Effector CD4-positive, alpha-beta T cell (primary cell): ENCODE measurements around the gene BEAN1.

Experiments
- DNase-seq: peaks from one replicate; pipeline ENCODE4 v3.0.0-alpha.2; 2020

BEAN1 gene

DNA sequence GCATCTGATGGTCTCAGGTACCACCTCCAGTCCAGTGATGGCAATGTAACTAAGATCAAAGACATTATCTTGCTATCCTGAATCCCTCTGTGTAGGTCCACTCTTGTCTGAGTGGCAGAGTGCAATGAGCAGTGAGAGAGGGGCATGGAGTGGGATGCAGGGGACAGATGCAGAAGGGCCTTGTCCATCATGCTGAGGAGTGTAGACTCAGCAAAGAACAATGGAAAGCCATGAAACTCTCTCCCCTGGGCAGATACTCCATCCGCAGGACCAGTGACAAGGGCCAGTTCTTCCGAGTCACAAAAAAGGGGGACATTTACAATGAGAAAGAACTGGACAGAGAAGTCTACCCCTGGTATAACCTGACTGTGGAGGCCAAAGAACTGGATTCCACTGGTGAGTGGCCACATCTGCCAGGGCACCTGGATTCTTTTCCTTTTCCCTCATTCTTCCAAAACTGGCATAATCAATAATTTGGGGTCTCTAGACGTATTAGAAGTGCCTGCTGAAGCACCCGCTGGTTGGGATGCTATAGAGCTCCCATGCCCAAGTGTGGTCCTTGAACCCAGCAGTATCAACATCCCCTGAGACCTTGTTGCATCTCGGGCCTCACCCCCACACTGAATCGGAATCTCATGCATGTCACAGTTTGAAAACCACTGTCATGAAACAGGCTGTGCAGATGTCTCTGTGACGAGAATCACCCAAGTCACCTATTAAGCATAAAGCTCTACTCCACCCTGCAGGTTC is 31.1 kb upstream of the BEAN1 start:
- no peak for DNase-seq

DNA sequence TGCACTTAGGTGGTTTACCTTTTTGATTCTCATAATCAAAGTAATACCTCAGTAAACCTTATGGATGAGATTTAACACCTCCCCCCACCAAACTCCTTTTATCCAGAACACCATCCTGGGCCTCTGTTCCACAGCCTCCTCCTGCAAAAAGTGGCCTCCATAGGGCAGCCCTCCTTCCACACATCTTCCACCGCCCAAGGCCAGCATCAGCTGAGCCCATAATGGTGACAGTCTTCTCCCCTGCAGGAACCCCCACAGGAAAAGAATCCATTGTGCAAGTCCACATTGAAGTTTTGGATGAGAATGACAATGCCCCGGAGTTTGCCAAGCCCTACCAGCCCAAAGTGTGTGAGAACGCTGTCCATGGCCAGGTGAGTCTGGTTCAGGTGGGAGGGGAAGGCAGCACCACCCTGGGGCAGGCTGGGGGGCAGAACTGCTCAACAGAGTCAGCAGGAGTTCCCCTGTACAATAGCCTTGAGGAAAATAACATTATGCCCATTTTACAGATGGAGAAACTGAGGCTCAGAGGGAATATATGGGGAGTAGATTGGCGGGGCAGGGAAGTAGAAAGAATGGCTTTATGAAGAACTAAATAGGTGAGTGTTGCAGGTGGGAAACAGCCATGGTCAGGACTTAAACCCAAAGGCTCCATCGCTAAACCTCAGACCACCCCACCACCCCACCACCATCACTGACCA is 29.2 kb upstream of the BEAN1 start:
- no peak for DNase-seq

DNA sequence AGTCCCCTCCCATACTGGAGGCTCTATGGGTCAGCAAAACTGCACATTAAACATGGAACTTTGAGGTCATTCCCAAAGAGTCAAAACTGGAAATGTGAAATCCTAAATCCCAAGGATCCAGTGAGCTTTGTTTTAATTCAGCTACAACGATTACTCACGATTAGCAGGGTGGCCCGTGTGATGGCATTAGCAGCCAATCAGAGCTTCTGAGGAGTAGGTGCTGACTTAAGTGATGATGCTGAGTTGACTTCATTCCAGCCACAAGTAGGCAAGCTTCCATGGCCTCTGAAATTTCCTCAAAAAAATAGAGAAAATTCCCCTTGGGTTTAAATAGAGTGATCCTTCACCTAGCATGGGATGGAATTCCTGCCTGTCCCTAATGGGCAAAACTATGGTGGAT is 28.1 kb upstream of the BEAN1 start:
- no peak for DNase-seq

DNA sequence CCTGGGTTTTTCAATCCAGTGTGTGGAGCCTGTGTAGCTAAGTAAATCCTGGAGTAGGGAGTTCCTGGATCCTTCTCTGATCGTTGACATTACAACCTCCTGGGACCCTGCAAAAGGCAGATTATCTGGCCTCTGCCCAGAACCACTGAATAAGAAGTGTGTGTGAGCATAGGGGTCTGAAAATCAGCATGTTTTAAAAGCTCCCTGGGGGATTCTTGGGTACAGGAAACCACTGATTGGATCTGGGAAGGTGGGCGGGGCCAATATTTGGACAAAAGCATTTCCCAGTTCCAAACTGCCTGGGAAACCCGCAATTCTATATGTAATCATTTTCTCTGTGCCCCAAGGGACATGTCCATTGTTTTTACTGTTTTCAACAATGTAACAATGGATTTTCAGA is 27.2 kb upstream of the BEAN1 start:
- no peak for DNase-seq

DNA sequence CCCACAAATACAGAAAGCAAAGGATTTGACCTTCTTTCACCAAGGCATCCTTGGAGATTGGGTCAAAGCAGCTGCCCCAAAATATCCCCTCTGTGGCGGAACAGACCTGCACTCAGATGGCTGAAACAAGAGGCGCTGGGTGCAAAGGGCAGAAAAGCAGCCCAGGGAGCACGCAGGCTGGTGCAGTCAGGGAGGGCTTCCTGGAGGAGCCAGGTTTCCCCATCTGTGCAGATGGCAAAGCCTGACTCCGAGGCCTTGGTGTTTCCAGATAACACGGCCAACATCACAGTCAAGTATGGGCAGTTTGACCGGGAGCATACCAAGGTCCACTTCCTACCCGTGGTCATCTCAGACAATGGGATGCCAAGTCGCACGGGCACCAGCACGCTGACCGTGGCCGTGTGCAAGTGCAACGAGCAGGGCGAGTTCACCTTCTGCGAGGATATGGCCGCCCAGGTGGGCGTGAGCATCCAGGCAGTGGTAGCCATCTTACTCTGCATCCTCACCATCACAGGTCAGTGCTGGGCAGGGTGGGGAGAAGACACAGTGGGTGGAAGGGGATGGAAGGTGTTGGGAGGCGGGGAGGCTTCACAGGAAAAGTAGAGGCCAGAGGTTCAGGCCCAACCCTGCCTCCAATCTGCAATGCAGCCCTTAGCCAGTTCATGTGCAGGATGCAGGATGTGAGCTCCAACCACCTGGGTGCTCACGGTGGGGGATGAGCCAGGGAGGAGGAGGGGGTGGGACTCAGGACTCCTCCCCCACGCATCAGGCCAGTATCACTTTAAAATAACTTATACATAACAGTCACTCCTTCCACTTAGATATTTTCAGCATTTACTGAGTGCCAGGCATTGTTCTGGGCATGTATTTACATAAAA is 26.4 kb upstream of the BEAN1 start:
- no peak for DNase-seq

DNA sequence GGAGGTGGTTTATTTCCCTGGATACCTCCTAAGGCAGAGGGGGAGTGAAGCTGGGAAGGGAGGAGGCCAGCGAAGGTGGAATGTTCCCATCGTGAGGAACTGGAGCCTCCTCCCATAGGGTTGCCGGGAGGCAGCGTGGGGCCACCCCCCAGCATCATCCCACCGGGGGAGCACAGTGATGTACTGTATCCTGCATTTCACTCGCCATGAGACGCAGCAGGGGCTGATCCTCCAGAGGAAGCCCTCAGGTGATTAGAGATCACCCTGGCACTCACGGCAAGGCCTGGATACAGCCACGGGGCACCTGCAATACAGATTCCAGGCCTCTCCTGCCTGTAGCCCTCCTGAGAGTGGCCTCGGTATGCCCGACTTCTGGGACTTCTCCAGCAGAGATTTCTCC is 25.5 kb upstream of the BEAN1 start:
- DNase-seq = no peak

DNA sequence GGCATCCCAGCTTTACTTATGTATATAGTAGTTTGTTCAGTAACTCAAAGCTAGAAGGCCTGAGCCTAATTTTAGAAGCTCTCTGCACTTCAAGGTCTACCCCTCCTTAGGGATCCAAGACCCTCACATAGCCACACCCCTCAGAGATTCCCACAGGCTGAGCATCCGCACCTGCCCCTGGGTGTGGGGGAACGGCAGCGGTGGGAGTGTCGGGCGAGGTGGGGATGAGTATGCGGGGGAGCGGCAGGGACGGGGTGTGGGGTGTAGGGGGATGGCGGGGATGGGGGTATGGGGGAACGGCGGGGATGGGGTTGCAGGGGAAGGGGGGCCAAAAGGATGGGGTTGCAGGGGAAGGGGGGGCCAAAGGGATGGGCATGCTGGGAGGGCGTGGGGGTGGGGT is 24.9 kb upstream of the BEAN1 start:
- DNase-seq = no peak

DNA sequence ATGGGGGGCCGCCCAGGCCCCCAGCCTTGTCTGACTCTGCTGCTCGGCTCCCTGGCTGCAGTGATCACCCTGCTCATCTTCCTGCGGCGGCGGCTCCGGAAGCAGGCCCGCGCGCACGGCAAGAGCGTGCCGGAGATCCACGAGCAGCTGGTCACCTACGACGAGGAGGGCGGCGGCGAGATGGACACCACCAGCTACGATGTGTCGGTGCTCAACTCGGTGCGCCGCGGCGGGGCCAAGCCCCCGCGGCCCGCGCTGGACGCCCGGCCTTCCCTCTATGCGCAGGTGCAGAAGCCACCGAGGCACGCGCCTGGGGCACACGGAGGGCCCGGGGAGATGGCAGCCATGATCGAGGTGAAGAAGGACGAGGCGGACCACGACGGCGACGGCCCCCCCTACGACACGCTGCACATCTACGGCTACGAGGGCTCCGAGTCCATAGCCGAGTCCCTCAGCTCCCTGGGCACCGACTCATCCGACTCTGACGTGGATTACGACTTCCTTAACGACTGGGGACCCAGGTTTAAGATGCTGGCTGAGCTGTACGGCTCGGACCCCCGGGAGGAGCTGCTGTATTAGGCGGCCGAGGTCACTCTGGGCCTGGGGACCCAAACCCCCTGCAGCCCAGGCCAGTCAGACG is 24.4 kb upstream of the BEAN1 start:
- no peak for DNase-seq

DNA sequence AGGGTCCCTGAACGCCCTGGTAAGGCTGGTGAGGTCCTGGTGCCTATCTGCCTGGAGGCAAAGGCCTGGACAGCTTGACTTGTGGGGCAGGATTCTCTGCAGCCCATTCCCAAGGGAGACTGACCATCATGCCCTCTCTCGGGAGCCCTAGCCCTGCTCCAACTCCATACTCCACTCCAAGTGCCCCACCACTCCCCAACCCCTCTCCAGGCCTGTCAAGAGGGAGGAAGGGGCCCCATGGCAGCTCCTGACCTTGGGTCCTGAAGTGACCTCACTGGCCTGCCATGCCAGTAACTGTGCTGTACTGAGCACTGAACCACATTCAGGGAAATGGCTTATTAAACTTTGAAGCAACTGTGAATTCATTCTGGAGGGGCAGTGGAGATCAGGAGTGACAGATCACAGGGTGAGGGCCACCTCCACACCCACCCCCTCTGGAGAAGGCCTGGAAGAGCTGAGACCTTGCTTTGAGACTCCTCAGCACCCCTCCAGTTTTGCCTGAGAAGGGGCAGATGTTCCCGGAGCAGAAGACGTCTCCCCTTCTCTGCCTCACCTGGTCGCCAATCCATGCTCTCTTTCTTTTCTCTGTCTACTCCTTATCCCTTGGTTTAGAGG is 23.5 kb upstream of the BEAN1 start:
- DNase-seq = no peak

DNA sequence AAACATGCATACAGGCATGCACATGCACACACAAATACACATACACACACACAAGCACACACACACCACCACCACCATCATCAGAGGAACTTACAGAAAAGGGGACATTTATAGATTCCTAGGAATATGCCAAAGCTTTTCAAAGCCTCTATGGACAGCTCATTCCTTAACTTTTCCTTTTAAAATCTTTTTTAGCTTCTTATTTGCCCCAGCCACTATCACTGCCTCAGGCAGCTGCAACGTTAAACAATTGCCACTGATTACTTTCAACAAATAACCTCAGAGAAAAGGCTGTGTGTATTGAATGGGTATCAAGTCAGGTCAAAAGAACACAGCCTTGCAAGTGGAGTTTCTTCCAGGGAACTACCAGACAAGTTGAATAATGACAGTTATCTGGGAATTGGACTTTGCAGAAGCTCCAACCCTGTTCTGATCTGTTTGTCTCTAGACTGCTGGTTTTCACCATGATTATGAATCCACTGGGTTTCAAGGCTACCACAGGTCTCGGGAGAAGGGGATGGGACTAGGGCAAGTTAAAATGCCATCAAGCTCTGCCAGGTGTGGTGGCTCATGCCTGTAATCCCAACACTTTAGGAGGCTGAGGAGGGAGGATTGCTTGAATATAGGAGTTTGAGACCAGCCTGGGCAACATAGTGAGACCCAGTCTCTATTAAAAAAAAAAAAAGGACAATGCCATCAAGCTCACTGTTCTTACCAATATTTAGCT is 21.9 kb upstream of the BEAN1 start:
- no peak for DNase-seq

DNA sequence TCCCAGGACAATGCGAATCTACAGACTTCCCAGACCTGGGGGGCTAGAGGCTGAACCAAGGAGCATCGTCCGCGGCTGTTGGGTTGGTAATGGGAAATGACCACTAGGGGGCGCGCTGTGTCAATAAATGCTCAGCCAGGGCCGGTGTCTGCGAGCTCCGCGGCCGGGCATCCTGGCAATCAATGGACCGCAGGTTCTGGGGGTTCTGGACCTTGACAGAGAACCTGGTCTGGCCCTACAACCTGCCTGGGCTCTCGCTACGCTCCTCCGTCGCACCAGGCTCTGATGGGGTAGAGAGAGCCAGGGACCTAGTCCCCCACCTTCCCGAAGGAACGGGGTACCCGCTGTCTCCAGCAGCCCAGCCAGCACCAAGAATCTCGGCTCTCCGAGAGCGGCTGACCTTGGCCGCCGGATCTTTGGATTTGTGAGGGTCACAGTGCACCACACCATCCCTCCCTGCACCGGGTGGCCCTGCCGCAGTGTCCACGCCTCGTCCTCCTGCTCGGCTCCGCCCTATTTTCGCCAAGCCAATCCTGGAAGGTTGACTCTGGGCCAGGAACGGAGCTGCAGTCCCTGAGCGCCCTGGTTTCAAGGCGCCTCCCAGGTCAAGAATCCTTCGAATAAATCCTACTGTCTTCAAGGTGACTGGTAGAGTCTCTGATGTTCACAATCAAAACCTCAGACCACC is 20.4 kb upstream of the BEAN1 start:
- DNase-seq = peak; percentile 90

DNA sequence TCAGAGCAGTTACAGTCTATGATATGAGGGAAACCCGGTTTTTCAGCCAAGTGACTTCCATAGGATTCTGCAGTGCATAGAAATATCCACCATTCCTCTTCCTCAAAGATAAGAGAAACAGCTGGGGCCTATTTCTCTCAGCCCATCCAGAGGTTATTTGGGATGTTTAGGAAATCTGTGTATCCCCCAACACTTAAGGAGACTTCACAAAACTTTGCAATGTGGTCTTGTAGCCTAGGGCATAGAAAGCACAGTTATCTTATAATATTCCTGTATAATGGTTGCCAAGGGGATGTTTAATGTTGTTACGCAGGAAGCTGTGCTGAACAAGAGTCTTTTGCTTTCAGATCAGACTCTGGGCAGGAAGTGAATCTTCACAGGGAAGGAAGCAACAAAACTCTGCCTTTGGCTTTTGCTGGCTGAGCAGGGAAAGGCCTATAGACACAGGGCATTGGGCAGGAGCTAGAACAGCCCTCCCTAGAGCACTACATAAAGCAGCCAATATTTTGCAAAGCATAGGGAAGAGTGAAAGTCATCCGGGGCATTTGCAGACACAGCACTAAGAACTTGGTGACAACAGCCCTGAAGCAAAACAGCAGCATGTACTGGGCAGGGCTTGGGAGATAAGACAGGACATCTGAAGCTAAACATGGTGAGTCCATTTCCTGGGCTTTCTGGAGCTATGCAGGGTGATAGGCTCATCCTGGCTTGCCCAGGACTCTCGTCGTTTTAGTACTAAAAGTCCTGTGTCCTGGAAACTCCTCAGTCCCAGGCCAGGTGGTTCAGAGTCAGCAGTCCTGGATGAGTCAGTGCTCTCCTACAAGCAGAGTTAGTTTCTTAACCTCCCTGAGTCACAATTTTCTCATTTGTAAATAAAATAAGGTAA is 18.7 kb upstream of the BEAN1 start:
- DNase-seq = no peak

DNA sequence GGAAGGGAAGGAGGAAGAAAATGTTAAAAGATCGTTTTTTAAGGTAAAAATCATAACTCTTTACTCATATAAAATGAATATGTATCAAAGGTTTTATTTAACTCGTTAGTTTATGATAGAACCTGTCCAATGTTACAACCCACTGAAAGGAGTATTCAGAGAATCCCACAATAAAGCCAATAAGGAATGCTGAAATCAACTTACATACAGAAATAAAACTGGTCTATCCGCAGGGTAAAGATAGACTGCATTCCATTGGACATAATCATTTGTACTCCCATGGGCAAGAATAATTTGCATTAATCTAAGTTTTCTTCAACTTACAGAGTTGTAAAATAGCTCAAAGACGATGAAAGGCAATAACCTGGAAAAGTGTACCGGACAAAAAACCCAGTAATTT is 17.9 kb upstream of the BEAN1 start:
- no peak for DNase-seq

DNA sequence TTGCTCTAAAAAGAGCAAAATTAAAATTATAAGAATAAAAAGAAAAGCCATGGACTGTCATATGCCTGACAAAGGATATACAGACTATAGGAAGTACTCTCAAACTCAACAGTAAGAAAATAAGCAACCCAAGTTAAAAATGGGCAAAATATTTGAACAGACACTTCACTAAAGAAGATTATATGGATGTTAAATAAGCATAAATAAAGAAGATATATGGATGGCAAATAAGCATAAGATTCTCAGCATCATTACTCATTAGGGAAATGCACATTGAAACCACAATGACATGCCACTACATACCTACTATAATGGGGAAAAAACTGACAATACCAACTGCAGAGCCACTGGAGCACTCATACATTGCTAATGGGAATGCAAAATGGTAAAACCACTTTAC is 14.9 kb upstream of the BEAN1 start:
- no peak for DNase-seq

DNA sequence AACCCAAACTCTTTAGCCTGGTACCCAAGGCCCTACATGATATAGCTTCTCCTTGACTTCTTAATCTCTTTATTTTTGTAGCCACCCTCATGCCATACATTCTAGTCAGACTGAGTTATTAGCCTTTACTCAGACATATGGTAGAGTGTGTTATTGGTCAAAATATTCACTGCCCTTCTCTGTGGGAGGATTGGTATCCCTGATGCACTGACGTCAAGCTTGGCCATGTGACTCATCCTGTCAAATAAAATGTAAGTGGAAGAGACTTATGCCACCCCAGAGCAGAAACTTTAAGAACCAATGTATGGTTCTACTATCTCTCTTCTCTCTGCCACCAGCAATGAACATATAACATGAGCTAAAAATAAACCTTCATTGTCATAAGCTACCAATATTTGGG is 12.2 kb upstream of the BEAN1 start:
- no peak for DNase-seq

DNA sequence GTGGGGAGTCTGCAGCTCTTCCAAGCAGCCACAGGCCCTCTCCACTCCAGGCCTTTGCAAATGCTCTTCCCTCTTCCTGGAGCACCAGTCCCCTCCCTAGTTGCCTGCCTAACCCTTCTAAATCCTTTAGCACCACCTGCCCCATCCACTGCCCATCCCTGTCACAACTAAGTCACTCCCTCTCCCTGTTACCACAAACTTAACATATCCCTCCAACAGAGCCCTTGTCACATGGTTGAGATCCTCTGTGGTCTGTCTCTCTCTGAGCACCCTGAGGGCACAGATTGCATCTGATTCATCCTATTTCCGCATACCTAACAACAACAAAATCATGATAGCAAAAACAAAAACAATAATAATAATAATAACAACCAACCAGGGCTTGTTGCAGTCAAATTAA is 11.0 kb upstream of the BEAN1 start:
- no peak for DNase-seq

DNA sequence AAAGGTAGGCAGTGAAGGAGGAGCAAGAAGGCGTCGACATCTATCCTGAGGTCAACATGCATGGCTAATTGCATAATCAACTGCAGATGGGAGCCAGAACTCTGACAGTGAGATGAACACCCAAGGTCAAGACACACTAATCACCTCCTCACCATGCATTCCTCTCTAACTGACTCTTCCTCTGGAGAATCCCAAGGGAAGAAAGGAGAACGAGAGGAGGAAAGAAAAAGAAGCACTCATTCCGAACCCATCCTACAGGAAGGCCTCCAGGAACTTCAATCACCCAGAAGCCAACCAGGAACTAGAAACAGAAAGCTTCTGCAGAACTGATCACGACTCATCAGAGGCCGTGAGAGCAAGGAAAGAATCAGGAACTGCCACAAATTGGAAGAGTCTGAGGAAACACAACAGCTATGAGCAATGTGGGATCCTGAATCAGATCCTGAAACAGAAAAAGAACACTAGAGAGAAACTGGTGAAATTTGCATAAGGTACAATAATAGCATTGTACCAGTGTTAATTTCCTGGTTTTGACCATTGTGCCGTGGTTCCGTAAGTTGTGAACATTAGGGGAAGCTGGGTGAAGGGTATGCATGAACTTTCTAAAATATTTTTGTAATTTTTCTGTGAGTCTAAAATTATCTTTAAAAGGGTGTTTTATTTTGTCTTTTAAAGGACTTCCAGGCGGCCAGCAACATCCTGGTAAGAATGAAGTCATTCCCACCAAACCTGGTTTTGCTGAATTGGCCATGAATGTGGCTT is 10.0 kb upstream of the BEAN1 start:
- DNase-seq = no peak

DNA sequence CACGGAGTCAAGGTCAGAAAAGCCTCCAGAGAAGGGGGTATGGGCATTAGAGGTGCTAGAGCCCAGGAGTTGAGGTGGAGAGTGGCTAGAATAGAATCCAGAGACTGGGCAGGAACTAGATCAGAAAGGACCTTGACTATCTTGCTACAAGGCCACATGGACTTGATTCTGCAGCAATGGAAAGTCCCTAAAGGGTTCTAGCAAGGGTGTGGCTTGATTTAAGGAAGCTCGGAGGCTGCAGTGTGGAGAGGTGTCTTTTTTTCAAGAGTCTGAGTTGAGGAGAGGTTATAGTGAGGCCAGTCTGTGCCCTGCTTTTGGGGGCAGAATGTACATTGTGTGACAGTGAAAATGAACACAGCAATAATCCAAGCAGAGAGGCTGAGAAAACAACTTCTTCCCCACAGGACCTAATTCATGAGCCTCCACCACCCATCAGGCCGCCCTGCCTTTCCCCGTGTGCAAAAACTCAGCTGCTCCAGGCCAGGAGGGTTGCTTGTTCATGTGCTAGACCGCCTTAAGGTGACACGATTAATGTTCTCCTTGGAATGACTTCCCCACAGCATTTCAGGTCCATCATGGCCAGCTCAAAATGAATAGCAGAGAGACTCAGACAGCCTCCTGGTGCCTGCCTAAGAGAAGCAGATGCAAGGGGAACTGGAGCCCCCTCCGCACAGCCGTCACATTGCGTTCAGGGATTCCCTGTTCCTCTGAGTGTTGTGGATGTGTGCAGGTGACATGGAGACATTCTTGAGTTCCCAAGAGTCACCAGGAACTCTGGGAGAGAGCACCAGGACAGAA is 8.7 kb upstream of the BEAN1 start:
- no peak for DNase-seq

DNA sequence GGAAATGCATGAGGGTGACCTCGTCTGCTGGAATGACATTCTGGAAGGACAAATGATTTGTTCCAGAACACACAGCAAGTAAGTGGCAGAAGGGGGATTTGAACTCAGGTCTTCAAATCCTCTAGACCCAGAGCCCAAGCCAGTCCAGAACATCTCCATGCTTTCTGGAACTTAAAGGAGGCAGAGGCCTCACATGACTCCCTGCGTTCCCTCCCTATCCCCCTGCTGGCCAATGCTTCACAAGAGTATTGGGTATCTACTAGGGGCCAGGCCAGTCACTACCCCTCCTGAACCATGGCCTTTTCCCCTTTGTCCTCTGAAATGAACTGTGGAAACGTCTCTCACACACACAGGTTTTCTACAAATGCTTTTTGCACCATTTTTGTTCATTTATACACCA is 7.6 kb upstream of the BEAN1 start:
- DNase-seq = no peak
